Measurements from ENCODE around the gene OAS3. TPM values are rescaled to one million over a fixed set of nuclear protein-coding genes. Genes with fewer than 3 reads are reported as not detected.
"Not testable (repeated sequence)": the region's sequence is repeated elsewhere in the genome, so short reads cannot be mapped to it uniquely, and the experiment has no call there.

OAS3 gene
- polyA plus RNA-seq, 2 donors = 13.2 to 15.2 TPM

GRCh38 chr12:112988823-112989385, 50.6 kb downstream of the OAS3 start:
- H3K4me1 ChIP-seq (ENCODE audit: control insufficient read depth in 2 of 2, insufficient read depth in 2 of 2, low read length in 1 of 2); H3K36me3 ChIP-seq (ENCODE audit: control insufficient read depth in 2 of 2, insufficient read depth in 2 of 2, low read length in 1 of 2); H3K4me3 ChIP-seq (ENCODE audit: low read depth in 1 of 2, low read length in 2 of 2); H3K27ac ChIP-seq (ENCODE audit: low read depth in 2 of 2, low read length in 1 of 2); H3K9me3 ChIP-seq (ENCODE audit: control insufficient read depth in 2 of 2, insufficient read depth in 1 of 2, low read depth in 1 of 2, low read length in 1 of 2); H3K27me3 ChIP-seq (ENCODE audit: control insufficient read depth in 1 of 2, insufficient read depth in 2 of 2, low read length in 2 of 2): not testable (repeated sequence)
- WGBS, 2 donors = 82 to 88% methylated on average over 3 of the region's 3 CpGs

- Histone ChIP-seq H3K27ac (ENCODE audit: low read depth in 2 of 2, low read length in 1 of 2) (no peak overlapping the region), H3K4me3 (ENCODE audit: low read depth in 1 of 2, low read length in 2 of 2) (no peak overlapping the region), H3K27me3 (ENCODE audit: control insufficient read depth in 1 of 2, insufficient read depth in 2 of 2, low read length in 2 of 2) (no peaks in the 10 kb centered on the region), H3K36me3 (ENCODE audit: control insufficient read depth in 2 of 2, insufficient read depth in 2 of 2, low read length in 1 of 2) (peaks cover 0 to 3% of the 10 kb centered on the region in 2 donors), H3K4me1 (ENCODE audit: control insufficient read depth in 2 of 2, insufficient read depth in 2 of 2, low read length in 1 of 2) (peaks cover 0 to 7% of the 10 kb centered on the region in 2 donors), H3K9me3 (ENCODE audit: control insufficient read depth in 2 of 2, insufficient read depth in 1 of 2, low read depth in 1 of 2, low read length in 1 of 2) (peaks cover 0 to 2% of the 10 kb centered on the region in 2 donors)
- 69 to 71% methylated on average over 1 of the region's 1 CpG for WGBS, 2 donors
These were observed 51.5 kb downstream of the OAS3 start for GRCh38 chr12:112989806-112990205.

- Histone ChIP-seq H3K27ac (ENCODE audit: low read depth in 2 of 2, low read length in 1 of 2) (no peak overlapping the region), H3K4me3 (ENCODE audit: low read depth in 1 of 2, low read length in 2 of 2) (no peak overlapping the region)
These were observed 54.5 kb downstream of the OAS3 start for GRCh38 chr12:112992541-112993398.

GRCh38 chr12:112995008-112995407, 56.7 kb downstream of the OAS3 start:
- Histone ChIP-seq H3K27me3 (ENCODE audit: control insufficient read depth in 1 of 2, insufficient read depth in 2 of 2, low read length in 2 of 2) (no peaks in the 10 kb centered on the region), H3K4me3 (ENCODE audit: low read depth in 1 of 2, low read length in 2 of 2) (no peak overlapping the region), H3K9me3 (ENCODE audit: control insufficient read depth in 2 of 2, insufficient read depth in 1 of 2, low read depth in 1 of 2, low read length in 1 of 2) (peaks cover 2 to 4% of the 10 kb centered on the region in 2 donors), H3K4me1 (ENCODE audit: control insufficient read depth in 2 of 2, insufficient read depth in 2 of 2, low read length in 1 of 2) (no peaks in the 10 kb centered on the region), H3K36me3 (ENCODE audit: control insufficient read depth in 2 of 2, insufficient read depth in 2 of 2, low read length in 1 of 2) (peaks cover 3 to 5% of the 10 kb centered on the region in 2 donors), H3K27ac (ENCODE audit: low read depth in 2 of 2, low read length in 1 of 2) (no peak overlapping the region)
- WGBS, 2 donors = 75 to 87% methylated on average over 5 of the region's 5 CpGs

More at GRCh38 chr12:112992541-112993398, 54.5 kb downstream of the OAS3 start:
- WGBS, 2 donors = 14 to 16% methylated on average over 2 of the region's 2 CpGs
- no peaks in the 10 kb centered on the region for H3K4me1 ChIP-seq (ENCODE audit: control insufficient read depth in 2 of 2, insufficient read depth in 2 of 2, low read length in 1 of 2)
- H3K9me3 ChIP-seq (ENCODE audit: control insufficient read depth in 2 of 2, insufficient read depth in 1 of 2, low read depth in 1 of 2, low read length in 1 of 2) = peaks cover 2% of the 10 kb centered on the region in 2 donors
- H3K36me3 ChIP-seq (ENCODE audit: control insufficient read depth in 2 of 2, insufficient read depth in 2 of 2, low read length in 1 of 2) = peaks cover 0 to 5% of the 10 kb centered on the region in 2 donors
- no peaks in the 10 kb centered on the region for H3K27me3 ChIP-seq (ENCODE audit: control insufficient read depth in 1 of 2, insufficient read depth in 2 of 2, low read length in 2 of 2)

GRCh38 chr12:112996501-112996900, 58.2 kb downstream of the OAS3 start:
- no peak overlapping the region for H3K4me3 ChIP-seq (ENCODE audit: low read depth in 1 of 2, low read length in 2 of 2)
- no peak overlapping the region for H3K27ac ChIP-seq (ENCODE audit: low read depth in 2 of 2, low read length in 1 of 2)
- no peaks in the 10 kb centered on the region for H3K4me1 ChIP-seq (ENCODE audit: control insufficient read depth in 2 of 2, insufficient read depth in 2 of 2, low read length in 1 of 2)
- WGBS, 2 donors = 90 to 91% methylated on average over 8 of the region's 8 CpGs
- no peaks in the 10 kb centered on the region for H3K27me3 ChIP-seq (ENCODE audit: control insufficient read depth in 1 of 2, insufficient read depth in 2 of 2, low read length in 2 of 2)
- H3K9me3 ChIP-seq (ENCODE audit: control insufficient read depth in 2 of 2, insufficient read depth in 1 of 2, low read depth in 1 of 2, low read length in 1 of 2) = peaks cover 2 to 4% of the 10 kb centered on the region in 2 donors
- H3K36me3 ChIP-seq (ENCODE audit: control insufficient read depth in 2 of 2, insufficient read depth in 2 of 2, low read length in 1 of 2) = peaks cover 3 to 10% of the 10 kb centered on the region in 2 donors

GRCh38 chr12:112997506-112997905, 59.2 kb downstream of the OAS3 start:
- H3K27me3 ChIP-seq (ENCODE audit: control insufficient read depth in 1 of 2, insufficient read depth in 2 of 2, low read length in 2 of 2) = no peaks in the 10 kb centered on the region
- H3K4me1 ChIP-seq (ENCODE audit: control insufficient read depth in 2 of 2, insufficient read depth in 2 of 2, low read length in 1 of 2) = no peaks in the 10 kb centered on the region
- no peak overlapping the region for H3K4me3 ChIP-seq (ENCODE audit: low read depth in 1 of 2, low read length in 2 of 2)
- 94 to 95% methylated on average over 7 of the region's 7 CpGs for WGBS, 2 donors
- H3K36me3 ChIP-seq (ENCODE audit: control insufficient read depth in 2 of 2, insufficient read depth in 2 of 2, low read length in 1 of 2) = peaks cover 3 to 10% of the 10 kb centered on the region in 2 donors
- H3K27ac ChIP-seq (ENCODE audit: low read depth in 2 of 2, low read length in 1 of 2) = no peak overlapping the region
- H3K9me3 ChIP-seq (ENCODE audit: control insufficient read depth in 2 of 2, insufficient read depth in 1 of 2, low read depth in 1 of 2, low read length in 1 of 2) = peaks cover 2 to 4% of the 10 kb centered on the region in 2 donors

GRCh38 chr12:112998987-112999767, 60.9 kb downstream of the OAS3 start:
- Histone ChIP-seq H3K4me3 (ENCODE audit: low read depth in 1 of 2, low read length in 2 of 2) (no peak overlapping the region), H3K27me3 (ENCODE audit: control insufficient read depth in 1 of 2, insufficient read depth in 2 of 2, low read length in 2 of 2) (no peaks in the 10 kb centered on the region), H3K27ac (ENCODE audit: low read depth in 2 of 2, low read length in 1 of 2) (no peak overlapping the region), H3K9me3 (ENCODE audit: control insufficient read depth in 2 of 2, insufficient read depth in 1 of 2, low read depth in 1 of 2, low read length in 1 of 2) (peaks cover 2% of the 10 kb centered on the region in 2 donors), H3K36me3 (ENCODE audit: control insufficient read depth in 2 of 2, insufficient read depth in 2 of 2, low read length in 1 of 2) (peaks cover 3 to 13% of the 10 kb centered on the region in 2 donors), H3K4me1 (ENCODE audit: control insufficient read depth in 2 of 2, insufficient read depth in 2 of 2, low read length in 1 of 2) (no peaks in the 10 kb centered on the region)
- WGBS, 2 donors = 84 to 86% methylated on average over 12 of the region's 12 CpGs

- Histone ChIP-seq H3K36me3 (ENCODE audit: control insufficient read depth in 2 of 2, insufficient read depth in 2 of 2, low read length in 1 of 2) (peaks cover 3 to 19% of the 10 kb centered on the region in 2 donors), H3K27me3 (ENCODE audit: control insufficient read depth in 1 of 2, insufficient read depth in 2 of 2, low read length in 2 of 2) (no peaks in the 10 kb centered on the region), H3K4me3 (ENCODE audit: low read depth in 1 of 2, low read length in 2 of 2) (no peak overlapping the region), H3K27ac (ENCODE audit: low read depth in 2 of 2, low read length in 1 of 2) (no peak overlapping the region), H3K9me3 (ENCODE audit: control insufficient read depth in 2 of 2, insufficient read depth in 1 of 2, low read depth in 1 of 2, low read length in 1 of 2) (peaks cover 2% of the 10 kb centered on the region in 2 donors), H3K4me1 (ENCODE audit: control insufficient read depth in 2 of 2, insufficient read depth in 2 of 2, low read length in 1 of 2) (no peaks in the 10 kb centered on the region)
- WGBS, 2 donors = 94 to 96% methylated on average over 6 of the region's 6 CpGs
These were observed 62.2 kb downstream of the OAS3 start for GRCh38 chr12:113000433-113000832.

GRCh38 chr12:113002155-113002554, 63.9 kb downstream of the OAS3 start:
- 71 to 80% methylated on average over 4 of the region's 4 CpGs for WGBS, 2 donors
- Histone ChIP-seq H3K4me1 (ENCODE audit: control insufficient read depth in 2 of 2, insufficient read depth in 2 of 2, low read length in 1 of 2) (no peaks in the 10 kb centered on the region), H3K4me3 (ENCODE audit: low read depth in 1 of 2, low read length in 2 of 2) (no peak overlapping the region), H3K27me3 (ENCODE audit: control insufficient read depth in 1 of 2, insufficient read depth in 2 of 2, low read length in 2 of 2) (no peaks in the 10 kb centered on the region), H3K9me3 (ENCODE audit: control insufficient read depth in 2 of 2, insufficient read depth in 1 of 2, low read depth in 1 of 2, low read length in 1 of 2) (peaks cover 2% of the 10 kb centered on the region in 2 donors), H3K27ac (ENCODE audit: low read depth in 2 of 2, low read length in 1 of 2) (no peak overlapping the region), H3K36me3 (ENCODE audit: control insufficient read depth in 2 of 2, insufficient read depth in 2 of 2, low read length in 1 of 2) (peaks cover 3 to 19% of the 10 kb centered on the region in 2 donors)

Measured in esophagus (tissue), 2 donors.